HG03045 (cell line): ENCODE data around the gene PPFIA1.

Experiments
- ATAC-seq: cut with Tn5 transposase; IDR thresholded peaks from one replicate; pipeline ENCODE4 v1.9.1; 2021; ENCODE audit warnings: mild to moderate bottlenecking, moderate library complexity; ENCODE audit not compliant: unreplicated experiment

Gene PPFIA1

DNA sequence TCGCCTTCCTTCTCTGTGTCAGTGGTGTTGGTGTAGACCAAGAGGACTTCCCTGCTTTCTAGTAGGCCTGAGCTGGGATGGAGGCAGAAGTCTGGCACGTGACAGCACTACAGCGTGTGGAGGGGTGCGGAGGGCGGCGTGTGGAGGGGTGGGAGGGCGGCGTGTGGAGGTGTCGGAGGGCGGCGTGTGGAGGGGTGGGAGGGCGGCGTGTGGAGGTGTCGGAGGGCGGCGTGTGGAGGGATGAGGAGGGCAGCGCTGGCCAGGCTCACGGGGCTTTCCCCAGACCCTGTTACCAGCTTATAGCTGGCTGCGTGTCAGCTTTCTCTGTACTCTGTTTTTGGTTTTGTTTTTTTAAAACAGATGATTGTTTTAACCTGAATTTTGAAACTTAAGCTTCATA, 82.1 kb downstream of the PPFIA1 start:
- ATAC-seq: no peak

DNA sequence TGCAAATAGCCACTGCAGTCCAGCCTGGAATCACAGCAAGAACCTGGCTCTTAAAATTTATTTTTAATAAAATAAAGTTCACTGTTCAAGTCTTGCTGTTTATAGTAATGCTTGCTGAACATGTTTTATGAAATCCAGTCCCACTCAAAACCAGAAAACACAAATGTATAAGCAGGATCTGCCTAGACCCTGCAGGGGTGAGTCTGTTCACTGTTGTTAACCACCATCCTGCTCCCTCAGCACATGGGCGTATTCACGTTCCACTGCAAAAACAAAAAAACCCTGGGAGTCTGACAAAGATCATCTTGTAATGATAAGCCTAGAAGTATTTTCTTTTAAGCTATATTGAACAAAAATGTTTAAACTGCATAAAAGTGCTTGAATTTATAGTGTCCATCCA, 82.8 kb downstream of the PPFIA1 start:
- ATAC-seq: no peak

GRCh38 chr11:70353900-70354568, 83.5 kb downstream of the PPFIA1 start:
- no peak for ATAC-seq

DNA sequence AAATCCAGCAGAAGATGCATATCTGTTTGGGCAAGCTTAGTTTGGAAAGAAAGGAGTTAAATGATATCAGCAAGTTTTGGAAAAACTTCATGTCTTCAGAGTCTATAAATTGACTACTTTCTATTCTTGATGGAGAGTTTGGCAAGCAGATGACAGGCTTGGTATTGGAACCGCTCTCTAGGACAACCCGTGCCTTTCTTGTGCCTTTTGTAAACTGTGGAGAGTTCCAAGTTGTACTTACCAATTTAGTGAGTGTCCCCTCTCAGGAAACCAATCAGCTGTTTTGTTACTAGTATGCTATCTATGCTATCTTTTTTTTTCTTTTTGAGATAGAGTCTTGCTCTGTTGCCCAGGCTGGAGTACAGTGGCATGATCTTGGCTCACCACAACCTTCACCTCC, 84.1 kb downstream of the PPFIA1 start:
- ATAC-seq: no peak

DNA sequence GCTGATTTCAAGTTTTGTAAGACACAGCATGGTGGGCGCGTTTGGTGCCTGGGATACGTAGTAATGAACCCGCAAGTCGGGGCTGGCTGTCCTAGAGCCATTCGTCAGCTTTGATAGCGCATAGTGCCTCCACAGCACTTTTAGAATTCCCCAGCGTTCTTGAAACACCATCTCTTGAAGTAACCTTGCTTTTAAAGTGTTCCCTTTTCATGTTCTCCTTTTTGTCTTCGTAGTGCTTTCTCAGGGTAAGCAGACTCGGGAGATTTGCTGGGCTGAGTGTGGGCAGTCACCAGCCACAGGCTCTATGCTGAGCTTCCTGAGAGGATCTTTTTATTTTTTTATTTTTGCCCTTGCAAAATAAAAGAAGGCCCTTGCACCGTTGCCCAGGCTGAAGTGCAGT, 88.3 kb downstream of the PPFIA1 start:
- ATAC-seq: no peak

- ATAC-seq: no peak
Measured at GRCh38 chr11:70359451-70360205, 89.1 kb downstream of the PPFIA1 start.

- no peak for ATAC-seq
Measured at GRCh38 chr11:70360211-70360610, 89.7 kb downstream of the PPFIA1 start.

DNA sequence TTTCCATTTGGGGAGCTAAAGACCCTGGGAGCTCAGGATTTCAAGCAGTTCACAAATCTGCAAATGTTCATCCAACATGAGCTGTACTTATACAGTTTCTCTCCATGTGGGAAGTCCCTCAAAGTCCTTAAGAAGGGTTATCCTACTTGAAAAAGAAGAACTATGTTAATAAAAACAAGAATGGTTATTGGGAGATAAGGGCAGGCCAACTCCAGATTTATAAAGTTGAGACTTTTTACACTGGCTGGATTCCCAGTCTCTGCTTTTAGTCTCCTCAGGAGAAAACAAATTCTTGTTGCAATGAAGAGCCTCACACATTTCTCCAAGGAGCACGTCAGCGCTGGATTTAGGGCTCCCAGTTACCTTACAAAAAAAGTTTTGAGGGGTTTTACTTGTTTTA, 93.7 kb downstream of the PPFIA1 start:
- ATAC-seq: no peak

DNA sequence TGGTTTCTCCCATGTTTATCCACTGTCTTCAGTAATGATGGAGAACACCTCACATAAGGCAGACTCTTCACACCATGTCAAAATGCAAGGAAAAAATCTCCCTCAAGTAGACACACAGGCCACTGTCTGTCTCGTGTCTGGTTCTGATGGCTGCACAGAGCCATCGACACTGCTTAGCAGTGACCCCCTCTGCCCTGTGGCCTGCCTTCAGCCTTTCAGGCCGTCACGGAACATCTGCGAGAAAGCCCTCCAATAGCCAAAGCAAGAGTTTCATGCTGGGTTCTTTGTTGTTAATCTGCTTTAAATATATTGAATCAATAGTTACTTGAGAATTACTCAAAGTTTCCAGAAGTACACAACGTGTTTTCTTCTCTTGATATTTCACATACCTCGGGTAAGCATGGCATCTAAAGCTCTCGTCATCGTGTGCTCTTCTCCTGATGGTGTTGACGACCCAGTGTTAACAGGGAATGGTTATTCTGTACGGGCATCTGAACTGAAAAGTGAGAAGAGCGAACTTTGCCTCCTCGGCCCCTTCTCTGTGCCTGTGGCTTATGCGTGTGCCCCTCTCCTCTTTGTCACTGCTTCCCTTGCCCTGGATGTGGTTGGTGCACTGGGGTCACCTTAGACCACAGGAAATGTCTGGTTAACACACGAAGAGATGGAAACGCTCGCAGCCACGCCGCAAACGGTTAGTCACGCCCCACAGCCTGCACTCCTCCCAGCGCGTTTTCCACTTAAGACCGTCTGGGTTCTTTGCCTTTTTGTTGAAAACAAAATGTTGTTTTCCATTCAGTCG, 94.5 kb downstream of the PPFIA1 start:
- ATAC-seq: no peak

- ATAC-seq: no peak
Measured at GRCh38 chr11:70365544-70365927, 95.0 kb downstream of the PPFIA1 start.

- no peak for ATAC-seq
Measured at GRCh38 chr11:70367071-70367470, 96.6 kb downstream of the PPFIA1 start.

DNA sequence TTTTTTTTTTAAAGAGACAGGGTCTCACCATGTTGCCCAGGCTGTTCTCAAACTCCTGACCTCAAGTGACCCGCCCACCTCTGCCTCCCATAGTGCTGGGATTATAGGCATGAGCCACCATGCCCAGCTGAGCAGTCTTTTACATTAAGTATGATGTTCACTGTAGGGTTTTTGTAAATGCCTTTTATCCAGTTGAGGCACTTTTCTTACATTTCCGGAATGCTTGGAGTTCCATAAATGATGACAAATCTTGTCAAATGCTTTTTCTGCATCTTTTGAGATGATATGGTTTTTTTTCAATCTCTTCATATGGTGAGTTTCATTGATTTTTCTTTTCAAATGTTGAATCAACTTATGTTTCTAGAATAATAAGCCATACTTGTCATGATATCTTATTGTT, 98.5 kb downstream of the PPFIA1 start:
- no peak for ATAC-seq

DNA sequence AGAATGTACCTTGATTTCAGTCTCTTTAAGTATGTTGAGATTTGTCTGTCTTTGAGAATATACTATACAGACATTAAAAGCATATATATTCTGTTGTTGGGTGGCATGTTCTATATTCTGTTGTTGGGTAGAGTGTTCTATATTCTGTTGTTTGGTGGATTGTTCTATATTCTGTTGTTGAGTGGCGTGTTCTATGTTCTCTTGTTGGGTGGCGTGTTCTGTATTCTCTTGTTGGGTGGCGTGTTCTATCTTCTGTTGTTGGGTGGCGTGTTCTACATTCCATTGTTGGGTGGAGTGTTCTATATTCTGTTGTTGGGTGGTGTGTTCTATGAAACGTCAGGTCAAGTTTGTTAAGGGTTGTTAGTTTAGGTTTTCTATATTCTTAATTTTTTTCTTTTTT, 100.8 kb downstream of the PPFIA1 start:
- no peak for ATAC-seq

GRCh38 chr11:70372076-70372475, 101.6 kb downstream of the PPFIA1 start:
- no peak for ATAC-seq

DNA sequence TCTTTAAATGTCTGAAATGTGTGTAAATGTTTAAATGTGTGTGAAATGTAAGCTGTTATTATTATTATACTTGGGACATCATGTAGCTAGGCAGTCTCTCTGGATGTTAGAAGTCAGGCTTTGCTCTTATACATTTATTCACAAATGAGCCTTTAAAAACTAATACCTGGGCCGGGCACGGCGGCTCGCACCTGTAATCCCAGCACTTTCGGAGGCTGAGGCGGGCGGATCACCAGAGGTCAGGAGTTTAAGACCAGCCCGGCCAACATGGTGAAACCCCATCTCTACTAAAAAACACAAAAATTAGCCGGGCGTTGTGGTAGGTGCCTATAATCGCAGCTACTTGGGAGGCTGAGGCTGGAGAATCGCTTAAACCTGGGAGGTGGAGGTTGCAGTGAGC, 106.1 kb downstream of the PPFIA1 start:
- ATAC-seq: no peak

- no peak for ATAC-seq
Measured at GRCh38 chr11:70377645-70378044, 107.2 kb downstream of the PPFIA1 start.

DNA sequence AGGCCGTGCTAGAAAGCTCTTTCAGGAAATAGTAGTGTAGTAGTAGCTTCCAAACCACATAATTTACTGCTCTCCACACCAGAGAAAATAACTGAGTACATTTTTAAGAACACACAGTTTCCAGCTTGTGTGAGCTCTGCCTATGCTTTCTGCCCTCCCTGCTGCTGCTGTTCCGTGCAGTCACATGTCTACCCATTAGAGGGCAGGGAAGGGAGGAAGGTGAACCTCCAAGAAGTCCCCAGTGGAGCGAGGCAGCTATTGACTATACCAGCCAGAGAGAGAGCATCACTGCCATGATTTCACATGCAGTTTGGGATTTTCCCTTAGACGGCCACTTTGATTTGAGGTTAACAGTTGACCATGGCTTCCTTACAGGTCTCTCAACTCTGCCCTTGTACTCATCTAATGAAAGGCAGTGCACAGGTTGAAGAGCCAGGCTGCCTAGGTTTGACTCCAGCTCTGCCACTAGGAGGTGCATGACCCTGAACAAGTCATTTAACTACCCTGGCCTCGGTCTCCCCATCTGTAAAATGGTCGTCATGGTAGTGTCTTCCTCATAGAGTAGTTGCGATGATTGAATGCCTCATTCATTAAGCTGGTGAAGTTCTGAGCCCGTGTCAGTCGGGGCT, 108.1 kb downstream of the PPFIA1 start:
- ATAC-seq: no peak

GRCh38 chr11:70381350-70381749, 110.9 kb downstream of the PPFIA1 start:
- no peak for ATAC-seq

DNA sequence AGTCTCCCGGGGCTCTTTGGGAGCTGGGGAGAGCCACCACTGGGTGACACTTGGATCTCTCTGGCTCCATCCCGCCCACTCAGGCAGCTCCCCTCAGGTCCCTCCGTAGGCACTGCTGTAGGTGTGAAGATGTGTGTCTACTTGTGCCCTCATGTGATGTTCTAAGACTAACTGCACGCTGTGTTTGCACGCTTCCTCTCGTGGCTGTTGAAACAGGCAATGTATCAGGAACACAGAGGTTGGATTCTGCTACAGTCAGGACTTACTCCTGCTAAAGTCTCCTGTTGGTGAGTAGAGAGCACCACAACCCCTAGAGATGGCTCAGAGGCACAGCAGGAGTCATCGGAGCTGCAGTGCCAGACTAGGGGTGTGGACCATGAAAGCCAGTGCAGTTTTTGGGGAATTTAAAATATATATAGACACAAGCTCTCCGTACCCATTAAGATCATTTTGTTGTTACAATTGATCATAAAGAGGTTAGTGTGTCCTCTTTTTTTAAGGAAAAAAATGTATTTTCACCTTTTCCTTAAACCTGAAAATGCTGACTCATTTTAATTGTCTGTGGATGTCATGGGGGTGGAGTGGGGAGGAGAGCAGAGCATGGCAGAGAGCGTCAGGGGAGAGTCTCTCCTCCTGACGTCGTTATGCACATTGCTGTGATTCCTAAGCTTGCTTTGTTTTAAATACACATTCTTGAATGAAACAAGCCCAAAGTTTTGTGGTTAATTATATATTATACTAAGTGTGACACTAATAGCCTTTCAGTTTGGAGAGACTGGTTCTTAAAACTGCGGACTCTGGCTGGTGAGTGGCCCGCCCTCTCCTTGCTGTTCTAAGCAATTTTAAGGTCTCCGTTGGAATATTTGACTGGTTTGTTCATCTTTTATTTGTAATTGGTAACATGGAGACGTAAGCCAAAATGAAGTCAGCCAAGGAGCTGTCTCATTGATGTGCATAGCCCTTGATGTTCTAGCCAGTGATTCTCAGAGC, 111.7 kb downstream of the PPFIA1 start:
- ATAC-seq: no peak
